GM12872 (cell line): Measurements from ENCODE around the gene SPP1.

Experiments used
- CTCF ChIP-seq: IDR thresholded peaks from 3 replicates; pipeline ENCODE4 v1.5.1; 2011; ENCODE audit warnings: low read depth, mild to moderate bottlenecking, low read length, moderate library complexity; ENCODE audit not compliant: insufficient read depth

SPP1 gene

GRCh38 chr4:87946766-87947165 lies 28.7 kb upstream of the SPP1 start:
- TF ChIP-seq CTCF = no peak

GRCh38 chr4:87947381-87948160 lies 27.9 kb upstream of the SPP1 start:
- TF ChIP-seq CTCF = no peak

- TF ChIP-seq CTCF = no peak
These were observed 25.6 kb upstream of the SPP1 start for GRCh38 chr4:87949961-87950360.

- TF ChIP-seq CTCF = no peak
These were observed 25.0 kb upstream of the SPP1 start for GRCh38 chr4:87950493-87950892.

GRCh38 chr4:87950936-87951511 lies 24.5 kb upstream of the SPP1 start:
- TF ChIP-seq CTCF = no peak

- no peak for TF ChIP-seq CTCF
These were observed 21.7 kb upstream of the SPP1 start for GRCh38 chr4:87953826-87954225.

- no peak for TF ChIP-seq CTCF
These were observed 19.0 kb upstream of the SPP1 start for GRCh38 chr4:87956501-87956900.
